Hepatocyte (in vitro differentiated cells): ENCODE results near the gene SEC23A.
"Not testable (repeated sequence)": the region's sequence is repeated elsewhere in the genome, so short reads cannot be mapped to it uniquely, and the experiment has no call there.

Experiments
- CTCF ChIP-seq: fragments of 200-600 bp; sonication (generic); IDR thresholded peaks from 2 replicates; pipeline ENCODE4 v1.5.1; 2016; ENCODE audit warnings: antibody characterized with exemption, mild to moderate bottlenecking; ENCODE audit not compliant: poor library complexity
- EZH2 ChIP-seq: fragments of 200-600 bp; sonication (generic); IDR thresholded peaks from 2 replicates; pipeline ENCODE4 v1.6.1; 2016; ENCODE audit warnings: antibody characterized with exemption, mild to moderate bottlenecking, borderline replicate concordance

- not testable (repeated sequence) for TF ChIP-seq CTCF, EZH2
These were observed 34.8 kb upstream of the SEC23A start for GRCh38 chr14:39137835-39138234.
